DND-41 (cell line): ENCODE data around the gene KDSR.

Experiments used
- ATAC-seq: fragments of 200-7000 bp; cut with Tn5 transposase; 3 replicates; pipeline ENCODE4 v1.9.1; 2021; ENCODE audit warnings: low read depth; ENCODE audit not compliant: insufficient read depth
- DNase-seq: peaks from one replicate; pipeline ENCODE4 v3.0.0-alpha.2; 2020
- H2AFZ ChIP-seq: 2 replicates; pipeline ENCODE4 v1.6.0; 2012; ENCODE audit warnings: low read depth, low read length
- H3K27ac ChIP-seq: 2 replicates; pipeline ENCODE4 v1.5.1; 2012; ENCODE audit warnings: low read length, inconsistent platforms
- H3K27me3 ChIP-seq: fragments of 200-600 bp; sonication (generic); 2 replicates; pipeline ENCODE4 v1.6.0; 2012; ENCODE audit warnings: low read length, mild to moderate bottlenecking, inconsistent platforms; ENCODE audit not compliant: insufficient read depth, poor library complexity
- H3K36me3 ChIP-seq: 2 replicates; pipeline ENCODE4 v1.5.1; 2012; ENCODE audit warnings: low read length, inconsistent platforms; ENCODE audit not compliant: insufficient read depth
- H3K4me1 ChIP-seq: 2 replicates; pipeline ENCODE4 v1.5.1; 2012; ENCODE audit warnings: mild to moderate bottlenecking, low read length; ENCODE audit not compliant: insufficient read depth
- H3K4me2 ChIP-seq: 2 replicates; pipeline ENCODE4 v1.6.0; 2012; ENCODE audit warnings: mild to moderate bottlenecking, moderate library complexity, low read length, inconsistent platforms; ENCODE audit not compliant: insufficient read depth
- H3K4me3 ChIP-seq, 2 experiments: fragments of 200-600 bp in 1 of 2; shearing (Covaris generic) in 1 of 2; 2 replicates each; pipeline ENCODE4 v1.5.1; 2012 to 2016; ENCODE audit warnings: inconsistent platforms in 2 of 2, low read length in 2 of 2, mild to moderate bottlenecking in 2 of 2, low read depth in 1 of 2, moderate library complexity in 1 of 2
- H3K79me2 ChIP-seq: 2 replicates; pipeline ENCODE4 v1.6.0; 2012; ENCODE audit warnings: low read length, inconsistent platforms; ENCODE audit not compliant: insufficient read depth
- H3K9ac ChIP-seq: 2 replicates; pipeline ENCODE4 v1.6.0; 2012; ENCODE audit warnings: low read depth, mild to moderate bottlenecking, inconsistent platforms, low read length, moderate library complexity
- H3K9me3 ChIP-seq: 2 replicates; pipeline ENCODE4 v1.5.1; 2012; ENCODE audit warnings: low read length, moderate library complexity, mild to moderate bottlenecking, inconsistent platforms; ENCODE audit not compliant: insufficient read depth, severe bottlenecking
- H4K20me1 ChIP-seq: 2 replicates; pipeline ENCODE4 v1.6.0; 2012; ENCODE audit warnings: low read length; ENCODE audit not compliant: insufficient read depth
- EZH2 ChIP-seq: IDR thresholded peaks from 3 replicates; pipeline ENCODE4 v1.6.1; 2012; ENCODE audit warnings: borderline replicate concordance, low read depth, mild to moderate bottlenecking, moderate library complexity, low read length, inconsistent platforms; ENCODE audit not compliant: severe bottlenecking
- TF ChIP-seq, protein P1 (sequence below): IDR thresholded peaks from 2 replicates; pipeline ENCODE4 v1.5.1; 2012; ENCODE audit warnings: borderline replicate concordance, low read length, moderate library complexity, mild to moderate bottlenecking; ENCODE audit not compliant: poor library complexity, severe bottlenecking; ENCODE audit errors: extremely low read depth

KDSR gene

GRCh38 chr18:63311118-63312018, 55.6 kb downstream of the KDSR start:
- Histone ChIP-seq H3K9ac (no peak overlapping the region), H3K4me1 (peaks cover 86% of the 10 kb centered on the region), H2AFZ (no peak overlapping the region), H3K27ac (no peak overlapping the region), H3K36me3 (peaks cover 74% of the 10 kb centered on the region), H3K9me3 (no peaks in the 10 kb centered on the region), H3K79me2 (peaks cover 99% of the 10 kb centered on the region), H4K20me1 (peaks cover 96% of the 10 kb centered on the region), H3K4me2 (peak overlapping the region; percentile 84), H3K4me3 (peak overlapping the region in 1 of 2 experiments; percentile 23; a peak in 1 of 4 replicates), H3K27me3 (no peaks in the 10 kb centered on the region)
- no peak for ATAC-seq
- DNase-seq = no peak
- TF ChIP-seq EZH2 = no peak
- TF ChIP-seq, protein P1, sequence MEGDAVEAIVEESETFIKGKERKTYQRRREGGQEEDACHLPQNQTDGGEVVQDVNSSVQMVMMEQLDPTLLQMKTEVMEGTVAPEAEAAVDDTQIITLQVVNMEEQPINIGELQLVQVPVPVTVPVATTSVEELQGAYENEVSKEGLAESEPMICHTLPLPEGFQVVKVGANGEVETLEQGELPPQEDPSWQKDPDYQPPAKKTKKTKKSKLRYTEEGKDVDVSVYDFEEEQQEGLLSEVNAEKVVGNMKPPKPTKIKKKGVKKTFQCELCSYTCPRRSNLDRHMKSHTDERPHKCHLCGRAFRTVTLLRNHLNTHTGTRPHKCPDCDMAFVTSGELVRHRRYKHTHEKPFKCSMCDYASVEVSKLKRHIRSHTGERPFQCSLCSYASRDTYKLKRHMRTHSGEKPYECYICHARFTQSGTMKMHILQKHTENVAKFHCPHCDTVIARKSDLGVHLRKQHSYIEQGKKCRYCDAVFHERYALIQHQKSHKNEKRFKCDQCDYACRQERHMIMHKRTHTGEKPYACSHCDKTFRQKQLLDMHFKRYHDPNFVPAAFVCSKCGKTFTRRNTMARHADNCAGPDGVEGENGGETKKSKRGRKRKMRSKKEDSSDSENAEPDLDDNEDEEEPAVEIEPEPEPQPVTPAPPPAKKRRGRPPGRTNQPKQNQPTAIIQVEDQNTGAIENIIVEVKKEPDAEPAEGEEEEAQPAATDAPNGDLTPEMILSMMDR = no peak

GRCh38 chr18:63309422-63309821, 57.6 kb downstream of the KDSR start:
- Histone ChIP-seq H3K9ac (no peak overlapping the region), H3K4me2 (peak overlapping the region; percentile 26; the same call in 1 of the 2 replicates), H3K4me1 (peaks cover 78% of the 10 kb centered on the region), H3K4me3 (no peak overlapping the region), H2AFZ (no peak overlapping the region), H3K36me3 (peaks cover 75% of the 10 kb centered on the region), H3K27me3 (no peaks in the 10 kb centered on the region), H3K27ac (no peak overlapping the region), H3K79me2 (peaks cover 99% of the 10 kb centered on the region), H3K9me3 (no peaks in the 10 kb centered on the region), H4K20me1 (peaks cover 95% of the 10 kb centered on the region)
- no peak for DNase-seq
- ATAC-seq = 0 out of 3 replicates have a peak, but pooled peaks have one; percentile 47
- TF ChIP-seq, protein P1 = no peak
- TF ChIP-seq EZH2 = no peak

- no peak for DNase-seq
These were observed 59.3 kb downstream of the KDSR start for GRCh38 chr18:63307551-63308200.

More at GRCh38 chr18:63307551-63308200, 59.3 kb downstream of the KDSR start:
- H2AFZ ChIP-seq = no peak overlapping the region
- no peak for TF ChIP-seq EZH2
- no peak overlapping the region for H3K4me3 ChIP-seq
- no peak overlapping the region for H3K9ac ChIP-seq
- no peak for ATAC-seq
- no peak overlapping the region for H3K27ac ChIP-seq
- H3K79me2 ChIP-seq = peaks cover 99% of the 10 kb centered on the region
- H3K36me3 ChIP-seq = peaks cover 63% of the 10 kb centered on the region
- H3K9me3 ChIP-seq = no peaks in the 10 kb centered on the region
- H3K27me3 ChIP-seq = no peaks in the 10 kb centered on the region
- H4K20me1 ChIP-seq = peaks cover 93% of the 10 kb centered on the region
- peaks cover 64% of the 10 kb centered on the region for H3K4me1 ChIP-seq
- H3K4me2 ChIP-seq = peak overlapping the region; percentile 23; the same call in 1 of the 2 replicates
